Measurements from ENCODE around the gene SETBP1.

GRCh38 chr18:44651478-44651877 is 29.2 kb upstream of the SETBP1 start:
- TF ChIP-seq POLR2AphosphoS5 (IDR thresholded peaks at IDR 0.05; ENCODE audit: low read depth, low read length) (no peak), POLR2A (IDR thresholded peaks at IDR 0.05; ENCODE audit: low read depth, low read length) (no peak), TAF1 (IDR thresholded peaks at IDR 0.05; ENCODE audit: borderline replicate concordance, low read depth, low read length) (no peak)
